GM21528 (cell line): ENCODE data around the gene APEH.

ENCODE experiments used
- ATAC-seq: cut with Tn5 transposase; IDR thresholded peaks from one replicate; pipeline ENCODE4 v1.9.1; 2021; ENCODE audit warnings: mild to moderate bottlenecking, moderate library complexity; ENCODE audit not compliant: unreplicated experiment, low FRiP score

Gene APEH

DNA sequence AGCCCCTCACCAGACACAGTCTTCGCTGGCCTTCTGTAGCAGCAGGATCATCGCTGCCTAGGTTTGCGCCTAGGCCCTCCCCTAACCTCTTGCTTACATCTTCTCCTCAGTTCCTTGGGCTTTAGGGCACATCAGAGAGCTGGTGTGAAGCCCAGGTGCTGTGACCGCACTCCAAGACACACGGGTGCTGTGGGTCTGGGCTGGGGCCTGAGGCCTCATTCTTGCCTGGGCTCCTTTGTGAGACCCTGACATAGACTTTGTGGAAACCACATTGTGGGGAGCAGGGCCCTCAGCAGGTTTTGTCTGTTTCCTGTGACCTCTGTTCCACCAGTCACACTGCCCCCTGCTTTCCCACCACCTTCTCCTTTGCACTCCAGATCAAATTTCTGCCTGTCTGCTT lies 37.3 kb downstream of the APEH start:
- no peak for ATAC-seq

DNA sequence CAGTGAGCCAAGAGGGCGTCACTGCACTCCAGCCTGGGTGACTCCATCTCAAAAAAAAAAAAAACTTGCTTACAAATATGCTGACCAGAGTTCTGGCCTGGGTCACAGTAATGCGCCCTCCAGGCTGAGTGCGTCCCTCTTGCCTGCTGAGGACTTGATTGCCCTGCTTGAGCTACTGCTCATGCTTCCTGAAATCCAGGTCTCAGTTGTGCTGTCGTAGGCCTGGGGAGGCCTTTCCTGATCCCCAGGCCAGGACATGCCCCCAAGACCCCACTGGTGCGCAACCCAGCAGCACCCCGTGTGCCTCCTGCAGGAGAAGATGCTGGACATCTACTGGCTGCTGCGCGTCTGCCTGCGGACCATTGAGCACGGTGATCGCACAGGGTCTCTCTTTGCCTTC lies 38.0 kb downstream of the APEH start:
- ATAC-seq: no peak

DNA sequence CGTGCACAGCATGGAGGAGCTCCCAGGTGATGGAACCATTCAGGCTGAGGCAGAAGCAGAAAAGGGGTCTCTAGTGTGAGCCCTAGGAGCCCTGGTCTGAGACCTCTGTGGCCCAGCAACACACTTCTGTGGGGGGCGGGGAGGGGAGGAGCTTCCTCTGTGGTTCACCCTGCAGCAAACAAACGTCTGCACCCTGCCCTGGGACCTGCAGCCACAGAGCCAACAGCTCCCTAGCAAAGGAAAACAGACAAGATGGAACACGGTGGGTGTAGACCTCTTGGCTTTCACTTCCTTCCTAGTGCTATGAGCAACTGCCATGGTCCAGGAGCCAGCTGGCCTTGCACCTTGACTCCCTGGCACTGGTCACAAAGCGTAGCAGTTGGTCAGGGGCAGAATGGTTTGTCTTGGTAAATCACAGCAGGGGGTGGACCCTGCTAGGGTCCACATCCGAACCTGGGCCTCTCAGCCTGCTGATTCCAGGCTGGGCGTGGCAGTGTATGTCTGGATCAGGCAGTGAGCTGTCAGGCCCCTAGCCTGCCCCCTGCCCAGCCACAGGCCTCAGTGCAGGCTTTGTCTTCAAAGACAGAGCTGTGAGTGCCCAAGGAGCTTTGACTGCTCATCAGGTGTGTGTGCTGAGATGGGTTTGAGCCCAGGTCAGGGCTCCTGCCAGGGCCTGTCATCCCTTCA lies 38.6 kb downstream of the APEH start:
- ATAC-seq: no peak

DNA sequence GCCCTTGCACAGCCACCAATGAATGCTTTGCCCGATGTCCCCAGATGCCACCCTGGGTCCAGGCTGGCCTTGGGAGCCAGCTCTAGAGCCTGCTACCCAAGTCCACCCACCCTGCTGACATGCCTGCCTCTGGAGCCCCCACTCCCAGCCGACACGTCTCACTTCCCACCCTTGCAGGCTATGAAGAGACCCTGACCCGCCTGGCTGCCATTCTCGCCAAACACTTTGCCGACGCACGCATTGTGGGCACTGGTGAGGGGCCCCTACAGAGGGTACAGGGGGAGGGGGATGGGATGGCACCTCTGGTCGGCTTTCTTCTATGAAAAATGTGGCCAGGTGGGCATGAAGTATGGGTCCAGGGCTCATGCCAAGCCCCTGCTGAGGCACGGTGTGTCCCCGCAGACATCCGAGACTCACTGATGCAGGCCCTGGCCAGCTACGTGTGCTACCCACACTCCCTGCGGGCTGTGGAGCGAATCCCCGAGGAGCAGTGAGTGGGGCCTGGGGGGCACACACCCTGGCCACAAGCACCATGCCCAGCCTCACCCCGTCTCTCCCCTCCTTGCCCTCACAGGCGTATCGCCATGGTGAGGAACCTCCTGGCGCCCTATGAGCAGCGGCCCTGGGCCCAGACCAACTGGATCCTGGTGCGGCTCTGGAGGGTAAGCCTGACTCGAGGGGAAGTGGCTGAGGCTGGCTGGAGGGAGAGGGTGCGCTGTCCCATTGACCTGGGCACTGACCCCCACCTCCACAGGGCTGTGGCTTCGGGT lies 39.4 kb downstream of the APEH start:
- no peak for ATAC-seq

DNA sequence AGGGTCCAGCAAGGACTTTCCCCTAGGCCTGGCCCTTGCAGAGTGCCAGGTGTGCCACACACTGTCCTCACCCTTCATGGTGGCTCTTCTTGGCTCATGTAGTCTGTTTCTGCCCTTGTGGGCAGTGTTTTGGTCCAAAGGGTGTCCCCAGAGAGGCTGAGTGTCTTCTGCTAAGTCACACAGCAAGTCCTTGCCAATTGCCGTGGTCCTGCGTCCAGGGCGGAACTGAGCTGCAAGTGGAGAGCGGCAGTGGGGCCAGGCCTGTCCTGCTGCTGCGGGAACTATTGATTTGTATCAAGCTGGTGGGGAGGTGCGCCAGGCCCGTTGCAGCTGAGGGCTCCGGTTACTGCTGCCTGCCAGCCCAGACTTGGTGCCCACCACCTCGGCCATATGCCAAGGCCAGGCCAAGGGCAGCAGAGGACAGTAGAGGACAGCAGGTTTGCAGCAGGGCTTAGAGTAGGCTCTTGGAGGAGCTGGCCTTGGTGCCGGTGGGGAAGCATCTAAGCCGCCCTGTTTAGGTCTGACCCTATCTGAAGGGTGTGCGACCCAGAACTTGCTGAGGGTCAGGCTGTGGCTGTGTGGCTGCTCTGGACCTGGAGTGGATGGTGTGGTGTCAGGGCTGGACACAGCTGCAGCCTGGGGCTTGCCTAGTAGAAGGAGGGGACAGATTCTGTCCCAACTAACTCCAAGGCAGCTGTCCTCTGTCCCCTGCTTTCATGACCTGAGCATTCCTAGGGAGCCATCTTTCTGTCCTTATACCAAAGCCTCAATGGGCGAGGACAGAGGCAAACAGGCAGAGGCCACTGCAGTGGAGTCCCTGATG lies 40.8 kb downstream of the APEH start:
- no peak for ATAC-seq

DNA sequence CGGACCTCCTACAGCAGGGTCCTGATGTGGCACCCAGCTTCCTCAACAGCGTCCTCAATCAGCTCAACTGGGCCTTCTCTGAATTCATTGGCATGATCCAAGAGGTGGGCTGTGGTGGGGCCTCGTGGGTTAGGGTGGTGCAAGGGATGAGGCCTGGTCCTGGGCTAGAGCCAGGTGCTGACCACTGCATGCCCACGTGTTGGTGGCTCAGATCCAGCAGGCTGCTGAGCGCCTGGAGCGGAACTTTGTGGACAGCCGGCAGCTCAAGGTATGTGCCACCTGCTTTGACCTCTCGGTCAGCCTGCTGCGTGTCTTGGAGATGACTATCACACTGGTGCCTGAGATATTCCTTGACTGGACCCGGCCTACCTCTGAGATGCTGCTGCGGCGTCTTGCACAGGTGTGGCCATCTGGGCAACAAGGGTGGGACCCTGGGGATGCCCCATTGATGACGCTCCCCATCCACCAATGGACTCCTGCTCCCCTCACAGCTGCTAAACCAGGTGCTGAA lies 41.5 kb downstream of the APEH start:
- ATAC-seq: no peak

DNA sequence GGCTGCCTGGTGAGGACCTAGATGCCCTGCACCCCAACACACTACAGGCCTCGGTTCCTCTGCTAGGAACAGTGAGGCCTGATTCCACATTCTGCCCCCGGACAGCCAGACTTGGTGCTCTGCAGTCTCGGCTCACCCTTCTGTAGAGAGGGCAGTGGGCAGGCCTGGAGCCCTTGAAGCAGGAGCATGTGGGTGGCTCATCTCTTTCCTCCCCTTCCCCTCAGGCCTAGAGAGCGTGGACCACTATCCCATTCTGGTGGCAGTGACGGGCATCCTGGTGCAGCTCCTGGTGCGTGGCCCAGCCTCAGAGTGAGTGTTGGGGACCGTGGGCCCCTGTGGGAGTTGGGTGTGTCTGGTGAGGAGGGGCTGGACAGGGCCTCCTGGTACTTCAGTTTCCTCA lies 42.0 kb downstream of the APEH start:
- no peak for ATAC-seq

DNA sequence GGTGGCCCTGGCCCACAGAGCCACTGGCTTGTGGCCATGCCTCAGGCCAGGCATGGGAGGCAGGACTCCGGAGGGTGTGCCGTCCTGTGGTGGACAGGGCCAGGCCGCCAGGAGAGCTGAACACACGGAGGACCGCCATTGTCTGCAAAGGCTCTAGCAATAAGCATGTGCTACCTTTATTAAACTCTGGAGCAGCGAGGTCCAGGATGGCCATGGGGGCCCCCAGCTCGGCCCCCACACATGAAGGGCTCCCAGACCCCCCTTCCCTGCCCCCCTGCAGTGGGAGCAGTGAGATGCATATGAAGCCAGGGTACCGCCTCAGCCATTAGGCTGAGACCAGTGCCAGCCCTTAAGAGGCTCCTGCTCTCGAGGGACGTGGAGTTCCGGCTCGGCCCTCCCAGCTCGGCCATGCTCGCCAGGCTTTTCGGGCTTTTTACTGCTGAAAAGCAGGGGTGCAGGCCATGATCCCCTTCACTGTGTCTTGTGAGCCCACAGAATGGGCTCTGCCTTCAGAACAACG lies 42.6 kb downstream of the APEH start:
- ATAC-seq: no peak

DNA sequence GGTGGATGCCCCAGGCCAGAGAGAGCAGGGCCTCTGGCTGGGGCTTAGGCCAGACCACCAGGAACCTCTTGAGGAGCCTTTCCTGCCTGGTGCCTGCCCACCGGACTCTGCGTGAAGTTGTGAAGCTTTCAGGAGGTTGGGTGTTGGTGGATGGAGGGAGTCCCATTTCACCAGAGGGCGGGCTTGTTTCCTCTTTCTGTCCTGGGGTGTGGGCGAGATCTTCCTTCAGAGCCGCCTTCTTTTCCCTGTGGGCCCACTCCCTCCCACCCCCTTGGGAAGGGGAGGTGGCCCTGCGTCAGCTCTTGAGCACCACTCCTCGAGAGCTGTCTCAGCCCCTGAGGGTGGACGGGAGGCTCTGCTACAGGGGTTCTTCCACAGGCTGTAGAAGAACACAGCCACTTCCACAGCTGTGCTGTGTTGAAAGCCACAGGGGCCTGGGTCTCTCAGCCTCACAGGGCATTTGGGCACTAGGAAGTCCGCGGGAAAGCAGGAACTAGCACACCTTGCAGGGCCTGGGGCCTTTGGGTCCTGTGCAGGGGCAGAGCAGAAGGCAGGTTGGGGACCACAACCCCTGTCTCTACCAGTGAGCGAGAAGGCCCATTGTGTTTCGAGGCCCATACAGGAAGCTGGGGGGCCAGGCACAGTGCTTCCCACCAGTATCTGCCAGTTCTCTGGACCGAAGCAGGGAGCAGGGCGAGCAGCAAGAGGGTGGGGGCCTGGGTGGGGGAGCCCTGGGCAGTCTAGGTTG lies 43.2 kb downstream of the APEH start:
- no peak for ATAC-seq

DNA sequence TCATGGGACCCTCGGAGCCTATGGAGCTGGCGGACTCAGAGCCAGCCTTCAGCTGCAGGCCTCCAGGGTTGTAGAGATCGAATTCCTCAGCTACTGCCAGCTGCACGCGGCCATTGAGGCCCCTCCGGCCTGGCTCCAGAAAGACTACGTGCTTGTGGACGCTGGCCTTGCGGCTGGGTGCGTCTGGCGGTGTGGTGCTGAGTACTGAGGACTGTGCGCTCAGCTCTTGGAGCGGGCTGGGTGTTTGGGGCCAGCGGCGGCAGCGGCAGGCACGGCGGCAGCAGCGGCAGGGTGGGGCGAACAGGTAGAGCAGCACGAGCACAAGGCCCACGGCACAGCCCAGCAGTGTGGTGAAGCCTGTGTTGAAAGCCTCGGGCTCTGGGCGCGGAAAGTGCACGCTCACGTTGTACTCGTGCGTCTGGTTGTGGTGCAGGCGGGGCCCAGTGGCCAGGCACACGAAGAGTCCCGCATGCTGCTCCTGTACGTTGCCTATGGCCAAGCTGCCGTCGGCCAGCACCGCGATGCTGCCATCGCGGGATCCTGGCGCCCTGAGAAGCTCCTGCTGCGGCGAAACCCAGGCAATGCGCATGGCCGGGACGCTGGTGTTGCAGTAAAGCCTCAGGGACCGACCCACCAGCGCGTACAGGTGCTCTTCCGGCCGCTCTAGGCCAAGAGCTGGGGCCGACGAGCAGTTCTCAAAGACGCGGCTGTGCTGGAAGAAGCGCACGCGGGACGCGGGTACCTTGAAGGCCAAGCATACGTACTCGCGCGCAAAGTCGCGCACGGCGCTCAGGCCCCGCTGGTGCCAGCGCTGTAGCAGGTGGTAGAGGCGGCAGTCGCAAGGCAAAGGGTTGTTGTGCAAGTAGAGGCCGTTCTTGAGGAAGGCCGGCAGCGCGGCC lies 44.1 kb downstream of the APEH start:
- ATAC-seq: no peak

DNA sequence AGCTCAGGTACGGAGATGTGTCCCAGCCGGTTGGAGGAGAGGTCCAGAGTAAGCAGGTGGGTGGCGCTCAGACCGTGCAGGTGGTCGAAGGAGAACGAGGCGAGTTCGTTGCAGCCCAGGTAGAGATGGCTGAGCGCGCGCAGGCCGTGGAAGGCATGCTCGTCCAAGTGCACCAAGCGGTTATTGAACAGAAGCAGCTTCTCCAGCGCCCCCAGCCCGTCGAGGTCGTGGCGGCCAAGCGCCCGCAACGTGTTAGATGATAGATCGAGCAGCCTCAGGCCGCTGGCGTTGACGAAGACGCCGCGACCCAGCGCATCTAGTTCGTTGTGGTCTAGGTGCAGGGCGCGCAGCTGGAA lies 44.7 kb downstream of the APEH start:
- no peak for ATAC-seq

DNA sequence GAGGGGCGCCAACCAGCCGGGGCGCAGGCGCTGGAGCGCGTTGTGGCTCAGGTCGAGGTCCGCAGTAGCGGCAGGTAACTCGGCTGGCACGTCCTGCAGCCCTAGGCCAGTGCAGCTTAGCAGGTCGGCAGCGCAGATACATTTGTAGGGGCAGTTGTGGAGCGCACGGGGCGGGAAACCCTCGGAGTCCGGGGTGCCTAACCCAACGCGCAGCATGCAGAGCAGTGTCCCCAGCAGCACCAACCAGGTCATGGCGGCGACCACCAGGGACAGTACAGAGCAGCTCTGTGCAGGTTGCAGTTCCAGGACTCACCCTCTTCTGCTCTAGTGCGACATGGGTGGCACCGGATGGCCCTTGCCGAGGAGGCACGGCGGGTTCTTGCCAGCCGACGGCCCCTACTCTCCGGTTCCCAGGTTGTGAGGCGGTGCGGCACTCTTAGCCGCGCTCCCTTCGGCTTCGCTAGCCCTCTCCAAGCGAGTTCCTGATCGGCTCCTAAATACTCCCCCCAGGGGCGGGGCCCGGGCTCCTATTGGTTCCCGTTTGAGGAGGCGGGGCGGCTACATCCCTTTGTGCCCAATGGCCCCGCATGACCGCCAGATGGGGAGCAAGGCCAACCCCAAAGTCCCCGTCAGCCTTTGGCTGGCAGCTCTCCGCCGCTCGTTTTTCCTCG lies 45.2 kb downstream of the APEH start, which contains the start of gene AMIGO3:
Gene AMIGO3, minus strand, starts transcription at position 471 of the 671 bp plus-strand sequence. Its CDS starts 219 bp downstream, at position 252.
- peak; percentile 46 for ATAC-seq

DNA sequence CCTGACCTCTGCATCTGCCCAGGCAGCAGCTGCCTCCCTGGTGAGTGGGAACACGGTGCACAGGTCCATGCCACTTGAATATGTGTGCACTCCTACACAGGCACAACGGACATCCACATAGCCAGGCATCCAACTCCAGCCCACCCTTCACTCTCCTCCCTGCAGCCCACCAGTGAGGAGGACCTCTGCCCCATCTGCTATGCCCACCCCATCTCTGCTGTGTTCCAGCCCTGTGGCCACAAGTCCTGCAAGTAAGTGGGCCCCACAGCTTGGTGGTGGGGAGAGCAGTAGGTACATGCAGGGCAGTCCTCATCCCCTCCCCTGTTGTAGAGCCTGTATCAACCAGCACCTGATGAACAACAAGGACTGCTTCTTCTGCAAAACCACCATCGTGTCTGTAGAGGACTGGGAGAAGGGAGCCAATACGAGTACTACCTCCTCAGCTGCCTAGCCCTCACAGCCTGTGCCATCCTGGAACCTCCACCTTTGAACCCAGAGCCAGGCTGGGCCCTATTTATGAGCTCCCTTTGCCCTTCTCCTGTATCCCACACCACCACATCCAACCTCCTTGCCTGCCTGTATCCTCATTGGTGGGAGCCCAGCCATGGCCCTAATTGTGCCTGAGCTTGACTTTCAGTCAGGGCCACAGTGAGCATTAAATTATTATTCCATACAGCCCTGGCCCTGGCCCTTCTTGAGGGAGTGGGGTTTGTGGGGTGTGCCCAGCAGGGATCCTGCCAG lies 46.9 kb downstream of the APEH start:
- no peak for ATAC-seq

DNA sequence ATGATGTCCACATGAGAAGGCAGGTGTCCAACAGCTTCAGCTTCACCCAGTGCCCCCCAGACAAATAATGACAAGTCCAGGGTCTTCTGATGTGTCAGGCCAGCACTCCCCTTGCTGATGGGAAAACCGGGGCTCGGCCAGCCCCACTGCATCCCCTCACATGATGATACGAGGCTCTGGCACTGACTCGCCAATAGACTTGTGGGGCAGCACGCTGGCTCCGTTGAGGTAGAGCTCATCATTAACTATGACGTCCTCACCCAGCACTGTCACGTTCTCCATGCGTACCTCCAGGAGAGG lies 47.4 kb downstream of the APEH start:
- no peak for ATAC-seq

DNA sequence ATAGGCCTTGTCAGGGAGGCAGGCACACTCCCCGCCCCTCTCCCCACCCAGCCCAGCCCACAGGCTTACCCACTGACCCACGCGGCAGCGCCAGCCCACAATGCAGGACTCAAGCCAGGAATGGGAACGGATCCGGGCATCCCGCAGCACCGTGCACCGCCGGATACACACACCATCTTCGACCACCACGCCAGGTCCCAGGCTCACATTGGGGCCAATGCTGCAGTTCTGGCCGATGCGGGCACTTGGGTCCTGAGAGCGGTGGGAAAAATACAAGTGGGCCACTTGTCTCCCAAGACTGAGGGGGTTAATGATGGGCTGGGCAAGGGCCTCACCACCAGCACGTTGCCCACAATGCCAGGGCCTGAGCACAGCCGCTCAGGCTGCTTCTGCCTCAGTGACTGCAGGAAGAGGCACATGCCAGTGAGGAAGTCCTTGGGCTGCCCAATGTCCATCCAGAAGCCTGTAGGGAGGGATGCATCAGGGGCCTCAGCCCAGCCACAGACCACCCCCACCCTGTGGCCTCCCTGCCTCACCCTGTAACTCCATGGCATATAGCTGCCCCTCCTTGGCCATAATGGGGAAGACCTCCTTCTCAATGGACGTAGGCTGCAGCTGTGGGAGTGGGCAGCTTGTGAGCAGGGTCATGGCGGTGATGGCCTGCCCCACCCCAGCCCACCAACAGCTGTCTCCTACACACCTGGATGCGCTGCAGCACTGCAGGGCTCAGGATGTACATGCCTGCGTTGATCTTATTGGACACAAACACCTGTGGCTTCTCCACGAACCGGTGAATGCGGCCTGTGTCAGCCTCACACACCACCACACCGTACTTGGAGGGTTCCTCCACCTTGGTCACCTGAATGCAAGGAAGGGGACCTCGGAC lies 48.0 kb downstream of the APEH start:
- ATAC-seq: no peak

DNA sequence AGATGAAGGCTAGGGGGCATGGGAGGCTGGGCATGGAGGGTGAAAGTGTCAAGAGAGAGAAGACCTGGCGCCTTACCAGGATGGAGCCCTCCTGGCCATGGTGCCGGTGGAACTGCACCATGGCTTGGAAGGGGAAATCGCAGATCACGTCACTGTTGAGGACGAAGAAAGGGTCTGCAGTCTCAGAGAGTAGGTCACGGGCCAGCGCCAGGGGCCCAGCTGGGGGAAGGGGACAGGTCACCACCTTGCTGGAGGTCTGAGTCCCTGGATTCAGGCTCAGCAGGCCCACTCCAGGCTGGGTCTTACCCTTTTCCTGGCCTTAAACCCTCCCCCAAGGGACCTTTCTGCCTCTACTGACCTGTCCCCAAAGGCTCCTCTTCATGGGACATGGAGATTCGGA lies 48.7 kb downstream of the APEH start:
- ATAC-seq: no peak

DNA sequence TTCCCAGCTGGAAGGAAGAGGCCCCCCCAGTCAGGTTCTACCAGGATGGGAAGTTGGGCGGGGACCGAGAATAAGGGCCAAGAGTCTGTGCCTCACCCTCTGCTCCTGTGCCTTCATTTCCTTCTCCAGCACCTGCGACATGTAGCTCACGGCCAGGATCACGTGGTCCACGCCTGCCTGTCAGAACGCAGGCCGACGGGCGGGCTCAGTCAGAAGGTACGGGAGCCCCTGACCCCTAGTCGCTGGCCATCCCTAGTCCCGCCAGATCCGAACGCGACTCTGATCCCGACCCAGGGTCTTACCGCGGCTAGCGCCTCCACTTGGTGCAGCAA lies 49.1 kb downstream of the APEH start:
- no peak for ATAC-seq
